Astrocyte (in vitro differentiated cells and primary cell): ENCODE data around the gene ANKRD60.

Experiments
- EZH2 ChIP-seq: IDR thresholded peaks from 2 replicates; pipeline ENCODE4 v1.6.1; 2012; ENCODE audit warnings: mild to moderate bottlenecking, low read length, inconsistent platforms; ENCODE audit not compliant: insufficient read depth
- TF ChIP-seq, protein P1 (sequence below): IDR thresholded peaks from 2 replicates; pipeline ENCODE4 v1.5.1; 2011; ENCODE audit warnings: low read depth, mild to moderate bottlenecking, inconsistent platforms, low read length, moderate library complexity; ENCODE audit not compliant: insufficient read depth

DNA sequence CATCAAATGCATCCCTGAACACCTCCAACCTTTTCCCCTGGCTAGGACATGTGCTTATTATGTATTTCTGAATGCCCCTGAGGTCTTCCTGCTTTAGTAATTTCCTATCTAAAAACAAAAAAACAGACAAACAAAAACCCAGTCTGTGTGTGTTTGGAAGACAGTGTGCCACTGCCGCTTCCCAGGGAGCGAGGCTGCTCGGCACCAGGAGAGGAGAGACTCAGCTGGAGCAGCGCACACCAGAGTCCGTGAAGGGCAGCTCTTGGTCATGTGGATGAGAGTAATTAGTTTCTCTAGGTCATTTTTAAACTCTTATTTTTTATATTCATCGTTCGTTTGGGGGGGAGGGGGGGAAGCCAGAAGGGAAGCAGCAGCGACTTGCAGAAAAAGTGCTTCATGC lies 10.0 kb upstream of the ANKRD60 start:
- TF ChIP-seq, protein P1, sequence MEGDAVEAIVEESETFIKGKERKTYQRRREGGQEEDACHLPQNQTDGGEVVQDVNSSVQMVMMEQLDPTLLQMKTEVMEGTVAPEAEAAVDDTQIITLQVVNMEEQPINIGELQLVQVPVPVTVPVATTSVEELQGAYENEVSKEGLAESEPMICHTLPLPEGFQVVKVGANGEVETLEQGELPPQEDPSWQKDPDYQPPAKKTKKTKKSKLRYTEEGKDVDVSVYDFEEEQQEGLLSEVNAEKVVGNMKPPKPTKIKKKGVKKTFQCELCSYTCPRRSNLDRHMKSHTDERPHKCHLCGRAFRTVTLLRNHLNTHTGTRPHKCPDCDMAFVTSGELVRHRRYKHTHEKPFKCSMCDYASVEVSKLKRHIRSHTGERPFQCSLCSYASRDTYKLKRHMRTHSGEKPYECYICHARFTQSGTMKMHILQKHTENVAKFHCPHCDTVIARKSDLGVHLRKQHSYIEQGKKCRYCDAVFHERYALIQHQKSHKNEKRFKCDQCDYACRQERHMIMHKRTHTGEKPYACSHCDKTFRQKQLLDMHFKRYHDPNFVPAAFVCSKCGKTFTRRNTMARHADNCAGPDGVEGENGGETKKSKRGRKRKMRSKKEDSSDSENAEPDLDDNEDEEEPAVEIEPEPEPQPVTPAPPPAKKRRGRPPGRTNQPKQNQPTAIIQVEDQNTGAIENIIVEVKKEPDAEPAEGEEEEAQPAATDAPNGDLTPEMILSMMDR, result no peak
- no peak for TF ChIP-seq EZH2
